Left colon (tissue), 2 donors: ENCODE data around the gene GJB5. TPM values are rescaled to one million over a fixed set of nuclear protein-coding genes. Genes with fewer than 3 reads are reported as not detected.
A peak's percentile ranks its signal among the peaks of the same experiment; 100 is the strongest.

Experiments
- ATAC-seq: fragments of 200-7000 bp; cut with Tn5 transposase; one replicate; pipeline ENCODE4 v1.9.1; 2020; ENCODE audit warnings: mild to moderate bottlenecking, moderate library complexity
- DNase-seq, 2 donors: peaks; one replicate each; pipeline ENCODE4 v3.0.0-alpha.2; 2020
- intact Hi-C, 2 donors: fragments of 100-400 bp; cut with DNase I in 1 of 2; cut with micrococcal nuclease in 1 of 2; formaldehyde crosslinking; loops; one replicate each; pipeline versions ENCODE4 v1.11.2 to v1.14.0; 2022; cut with DNase I, micrococcal nuclease
- total RNA-seq, 2 donors: library from RNA; stranded (reverse); fragmentation: NEBNext Ultra II Directional; extraction: Animal tissue kit (Norgen Biotek cat#: 25700); gene quantifications; one replicate each; pipeline ENCODE4 v1.2.1, GENCODE V29; 2021
- donor health status: DM: no; HTN: no; CAD: no.
- donor health status: DM: yes; HTN: yes; CAD: no.

Gene GJB5
- total RNA-seq, 2 donors from 2014 or later = not detected

DNA sequence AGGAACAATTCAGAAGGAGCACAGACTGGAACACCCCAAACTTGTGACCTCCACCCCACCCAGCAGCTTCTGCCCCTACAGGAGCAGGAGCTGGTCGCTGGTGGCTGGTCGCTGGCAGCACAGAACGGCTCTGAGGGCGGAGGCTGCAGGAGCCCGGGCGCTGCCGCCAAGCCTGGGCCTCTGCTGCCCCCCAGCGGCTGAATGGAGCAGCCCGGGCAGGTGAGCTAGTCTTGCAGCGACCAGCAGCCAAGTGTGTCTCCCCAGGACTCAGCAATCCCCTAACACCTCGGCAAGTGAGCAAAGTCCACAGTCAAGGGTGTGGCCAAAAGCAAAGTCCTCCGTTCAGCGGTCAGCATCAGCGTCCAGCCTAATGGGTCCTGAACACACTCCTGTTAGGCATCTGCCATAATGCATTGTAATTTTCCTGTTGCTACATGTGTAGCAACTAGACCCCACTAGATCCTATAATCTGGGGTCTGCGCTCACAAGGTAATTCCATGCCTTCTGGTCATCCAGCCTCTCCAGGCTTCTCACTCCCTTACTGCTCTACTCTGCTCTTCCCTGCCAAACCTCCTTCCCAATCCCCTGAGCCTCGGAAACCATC is 12.1 kb upstream of the GJB5 start:
- intact Hi-C loops = loop anchor here in 1 of 2 donors (5.0 kb wide), 1 partner anchor 1105 kb away; no protein-coding TSS in a partner anchor
- DNase-seq (peak; percentile 70 to 86), ATAC-seq (peak; percentile 89)

DNA sequence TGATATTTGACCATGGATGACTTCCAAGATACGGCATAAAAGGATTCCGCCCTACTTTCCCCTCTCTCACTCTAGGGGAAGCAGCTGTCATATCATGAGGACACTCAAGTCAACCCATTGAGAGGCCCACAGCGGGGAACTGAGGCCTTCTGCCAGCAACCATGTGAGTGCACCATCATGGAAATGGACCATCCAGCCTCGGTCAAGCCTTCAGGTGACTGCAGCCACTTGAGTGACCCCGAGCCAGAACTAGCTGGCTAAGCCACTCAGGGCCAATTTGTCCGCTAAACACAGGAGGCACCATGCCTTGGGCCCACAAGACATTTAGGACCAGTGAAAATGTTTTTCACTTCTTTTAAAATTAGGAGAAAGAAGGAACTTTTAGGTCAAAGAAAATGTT is 11.1 kb upstream of the GJB5 start:
- DNase-seq (no peak), ATAC-seq (no peak)
- intact Hi-C loops = loop anchor here in 1 of 2 donors (5.0 kb wide), 1 partner anchor 1106 kb away; no protein-coding TSS in a partner anchor

DNA sequence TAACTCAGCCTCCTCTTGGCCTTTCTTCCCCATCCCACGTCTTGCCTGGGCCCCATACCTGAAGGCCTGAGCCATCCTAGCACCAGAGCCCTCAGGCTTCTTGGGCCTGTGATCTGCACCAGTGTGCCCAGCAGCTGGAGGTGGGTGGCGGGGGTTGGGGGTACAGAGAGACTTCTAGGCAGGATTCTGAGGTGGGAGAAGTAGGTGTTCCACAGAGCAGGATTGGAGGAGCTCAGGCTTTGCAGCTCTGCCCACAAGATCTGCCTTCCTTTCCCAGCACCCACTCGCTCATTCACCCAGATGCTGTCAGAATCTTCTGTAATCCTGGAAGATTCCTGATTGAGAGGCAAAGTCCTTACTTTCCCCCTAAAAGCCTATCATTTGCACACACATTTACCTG is 10.0 kb upstream of the GJB5 start:
- intact Hi-C loops = loop anchor here in 1 of 2 donors (5.0 kb wide), 1 partner anchor 1108 kb away; no protein-coding TSS in a partner anchor
- ATAC-seq = no peak
- DNase-seq = no peak

- DNase-seq (no peak), ATAC-seq (no peak)
- intact Hi-C loops = no loop called here
Measured at GRCh38 chr1:34745666-34746065, 9.2 kb upstream of the GJB5 start.

DNA sequence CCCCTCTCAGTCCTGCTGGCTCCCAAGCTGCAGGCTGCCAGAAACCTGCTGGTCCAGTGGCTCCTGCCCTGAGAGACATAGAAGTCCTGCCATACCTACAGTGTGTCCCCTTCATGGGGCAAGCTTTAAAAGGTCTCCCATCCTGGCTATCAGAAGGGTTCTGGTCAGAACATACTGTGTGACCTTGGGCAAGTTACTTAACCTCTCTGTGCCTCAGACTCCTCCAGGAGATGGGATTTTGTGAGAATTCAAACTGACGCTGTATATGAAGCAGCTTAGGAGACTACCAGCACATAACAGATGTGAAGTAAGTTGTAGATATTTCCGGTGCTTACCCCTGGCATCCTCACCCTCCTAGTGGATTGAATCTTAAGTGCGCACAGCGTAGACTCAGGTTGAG is 8.7 kb upstream of the GJB5 start:
- ATAC-seq = no peak
- intact Hi-C loops = no loop called here

GRCh38 chr1:34746785-34747637 is 7.8 kb upstream of the GJB5 start:
- peak; percentile 43 to 45 for DNase-seq
- intact Hi-C loops = no loop called here
- ATAC-seq = peak; percentile 68

More for the DNA sequence above, 8.7 kb upstream of the GJB5 start:
- DNase-seq = no peak

GRCh38 chr1:34747638-34747941 is 7.3 kb upstream of the GJB5 start:
- DNase-seq (no peak), ATAC-seq (no peak)
- intact Hi-C loops = no loop called here

- intact Hi-C loops = no loop called here
- no peak for DNase-seq
Measured at GRCh38 chr1:34749992-34750391, 4.9 kb upstream of the GJB5 start.

GRCh38 chr1:34750610-34751009 is 4.2 kb upstream of the GJB5 start:
- intact Hi-C loops = no loop called here
- no peak for DNase-seq

More at GRCh38 chr1:34749992-34750391, 4.9 kb upstream of the GJB5 start:
- no peak for ATAC-seq

DNA sequence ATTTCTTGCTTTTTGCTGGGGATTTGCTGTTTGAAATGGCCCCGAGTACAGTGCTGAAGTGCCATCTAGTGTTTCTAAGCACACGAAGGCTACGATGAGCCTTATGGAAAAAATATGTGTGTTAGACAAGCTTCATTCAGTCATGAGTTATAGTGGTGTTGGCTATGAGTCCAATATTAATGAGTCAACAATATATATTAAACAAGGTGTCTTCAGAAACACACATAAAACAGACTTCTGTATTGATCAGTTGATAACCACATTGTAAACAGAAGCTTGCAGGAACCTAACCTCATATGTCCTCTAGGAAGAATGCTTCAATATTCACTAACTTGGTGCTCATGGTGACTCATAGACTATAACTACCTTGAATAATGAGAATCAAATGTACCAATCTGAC is 1.7 kb upstream of the GJB5 start:
- no peak for ATAC-seq
- intact Hi-C loops = no loop called here
- DNase-seq = no peak

More at GRCh38 chr1:34750610-34751009, 4.2 kb upstream of the GJB5 start:
- ATAC-seq = no peak

DNA sequence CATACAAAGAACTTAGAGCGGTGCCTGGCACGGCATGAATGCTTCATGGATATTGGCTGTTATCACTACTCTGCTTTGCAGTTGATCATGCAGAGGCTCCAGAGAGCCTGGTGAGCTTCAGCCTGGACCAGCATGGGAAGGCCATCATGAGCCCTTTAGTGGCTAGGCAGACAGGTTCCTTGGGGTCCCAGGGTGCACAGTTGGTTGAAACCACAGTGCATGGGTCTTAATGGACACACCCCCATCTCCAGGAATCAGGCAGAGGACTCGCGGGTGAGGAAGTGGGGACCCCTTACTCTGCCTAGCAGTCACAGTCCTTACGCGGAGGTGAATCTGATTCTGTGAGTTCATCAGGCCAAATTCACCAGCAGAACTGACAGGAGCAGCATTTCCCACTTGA is 1.1 kb downstream of the GJB5 start:
- DNase-seq = no peak
- ATAC-seq = no peak
- intact Hi-C loops = no loop called here

- intact Hi-C loops = no loop called here
- DNase-seq = no peak
- no peak for ATAC-seq
Measured at GRCh38 chr1:34757386-34757785, 2.5 kb downstream of the GJB5 start.

- intact Hi-C loops = no loop called here
- ATAC-seq (no peak), DNase-seq (no peak)
Measured at GRCh38 chr1:34758751-34759150, 3.9 kb downstream of the GJB5 start.

- DNase-seq (no peak), ATAC-seq (peak; percentile 73)
- intact Hi-C loops = no loop called here
Measured at GRCh38 chr1:34759503-34760357, 4.9 kb downstream of the GJB5 start, which contains the start of gene GJB4. Gene GJB4 (plus strand): TSS chr1:34759740. CDS start chr1:34761255, 1,515 bp downstream.

- DNase-seq (no peak), ATAC-seq (no peak)
- intact Hi-C loops = no loop called here
Measured at GRCh38 chr1:34761176-34761761, 6.4 kb downstream of the GJB5 start.

DNA sequence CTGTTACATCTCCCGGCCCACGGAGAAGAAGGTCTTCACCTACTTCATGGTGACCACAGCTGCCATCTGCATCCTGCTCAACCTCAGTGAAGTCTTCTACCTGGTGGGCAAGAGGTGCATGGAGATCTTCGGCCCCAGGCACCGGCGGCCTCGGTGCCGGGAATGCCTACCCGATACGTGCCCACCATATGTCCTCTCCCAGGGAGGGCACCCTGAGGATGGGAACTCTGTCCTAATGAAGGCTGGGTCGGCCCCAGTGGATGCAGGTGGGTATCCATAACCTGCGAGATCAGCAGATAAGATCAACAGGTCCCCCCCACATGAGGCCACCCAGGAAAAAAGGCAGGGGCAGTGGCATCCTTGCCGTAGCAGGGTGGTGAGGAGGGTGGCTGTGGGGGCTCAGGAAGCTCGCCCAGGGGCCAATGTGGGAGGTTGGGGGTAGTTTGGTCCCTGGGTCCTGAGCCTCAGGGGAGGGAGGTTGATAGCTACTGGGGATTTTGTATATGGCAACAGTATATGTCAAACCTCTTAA is 7.0 kb downstream of the GJB5 start:
- intact Hi-C loops = no loop called here

DNA sequence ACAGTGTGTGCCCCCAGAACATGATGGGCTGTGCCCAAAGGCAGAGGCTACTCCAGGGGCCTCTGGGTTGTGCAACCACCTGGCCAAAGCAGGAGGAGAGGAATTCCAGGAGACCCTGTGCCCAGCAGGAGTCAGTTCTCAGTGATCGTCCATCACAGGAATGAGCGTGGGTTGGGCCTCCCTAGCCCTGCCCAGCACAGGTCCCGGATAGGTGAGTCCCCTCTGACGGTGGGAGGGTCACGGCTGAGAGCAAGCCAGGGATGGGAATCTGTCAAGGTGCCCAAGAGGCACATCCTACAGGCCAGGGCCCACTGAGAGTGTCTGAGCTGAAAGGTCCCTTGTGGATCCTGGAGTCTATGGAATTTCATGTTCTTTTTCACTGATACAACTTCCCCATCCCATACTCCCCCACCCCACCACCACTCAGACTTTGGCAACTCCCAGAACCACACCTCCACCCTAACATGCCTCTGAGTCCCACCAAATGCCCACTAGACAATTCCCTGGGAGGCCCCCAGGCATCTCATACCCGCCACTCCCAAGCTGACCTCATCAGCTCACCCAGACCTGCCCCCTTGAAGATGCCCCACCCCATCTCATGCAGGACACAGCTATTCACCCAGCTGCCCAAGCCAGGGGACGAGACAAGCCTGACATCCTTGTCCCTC is 7.8 kb downstream of the GJB5 start:
- ATAC-seq (no peak), DNase-seq (no peak)
- intact Hi-C loops = no loop called here

More for the DNA sequence above, 7.0 kb downstream of the GJB5 start:
- no peak for DNase-seq
- ATAC-seq = no peak

DNA sequence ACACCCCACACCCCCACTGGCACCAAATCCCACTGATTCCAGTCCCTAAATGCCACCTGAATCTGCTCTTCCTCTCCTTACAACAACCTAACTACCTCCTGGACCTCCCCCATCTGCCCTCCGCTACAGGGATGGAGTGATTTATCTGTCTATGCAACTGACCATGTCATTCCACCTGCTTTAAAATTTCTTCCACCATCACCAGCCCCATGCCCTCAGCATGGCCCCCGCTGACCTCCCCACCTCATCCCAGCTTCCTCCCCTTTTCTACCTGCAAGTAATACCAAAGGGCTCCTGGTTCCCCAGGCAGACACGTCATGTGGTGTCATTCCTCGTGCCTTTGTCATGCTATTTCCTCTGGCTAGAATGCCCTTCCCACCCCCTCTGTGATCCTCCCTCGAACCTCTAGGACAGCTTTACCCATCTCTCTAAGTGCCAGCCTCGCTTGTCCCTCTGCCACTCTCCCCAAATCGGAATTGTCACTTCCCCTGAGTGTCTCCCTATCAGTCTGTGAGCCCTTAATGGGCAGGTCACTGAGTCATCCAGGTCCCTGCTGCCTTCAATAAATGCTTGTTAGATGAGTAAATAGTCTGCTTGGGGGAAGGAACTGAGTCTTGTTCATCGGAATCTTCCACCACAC is 8.4 kb downstream of the GJB5 start:
- intact Hi-C loops = no loop called here
- ATAC-seq = peak; percentile 57
- DNase-seq = no peak
